Fibroblast of the aortic adventitia (primary cell): ENCODE results near the gene AIM2. TPM values are rescaled to one million over a fixed set of nuclear protein-coding genes. Genes with fewer than 3 reads are reported as not detected.

Source experiments
- DNase-seq: peaks from one replicate; pipeline ENCODE4 v3.0.0-alpha.2; 2010; ENCODE audit warnings: low read depth
- H3K4me3 ChIP-seq: 2 replicates; pipeline ENCODE4 v1.5.1; 2011; ENCODE audit warnings: low read depth, mild to moderate bottlenecking, control low read depth, low read length, moderate library complexity
- total RNA-seq: library from RNA; depleted of rRNA; stranded (reverse); fragments of >200 nt; gene quantifications from 2 replicates; pipeline ENCODE4 v1.2.3, GENCODE V29; 2012; ENCODE audit warnings: low replicate concordance
- TF ChIP-seq, protein P1 (sequence below): IDR thresholded peaks from 2 replicates; pipeline ENCODE4 v1.5.1; 2011; ENCODE audit warnings: mild to moderate bottlenecking, low read length, control low read depth, inconsistent platforms; ENCODE audit not compliant: insufficient read depth

Gene AIM2
- total RNA-seq, 1 donor = not detected

DNA sequence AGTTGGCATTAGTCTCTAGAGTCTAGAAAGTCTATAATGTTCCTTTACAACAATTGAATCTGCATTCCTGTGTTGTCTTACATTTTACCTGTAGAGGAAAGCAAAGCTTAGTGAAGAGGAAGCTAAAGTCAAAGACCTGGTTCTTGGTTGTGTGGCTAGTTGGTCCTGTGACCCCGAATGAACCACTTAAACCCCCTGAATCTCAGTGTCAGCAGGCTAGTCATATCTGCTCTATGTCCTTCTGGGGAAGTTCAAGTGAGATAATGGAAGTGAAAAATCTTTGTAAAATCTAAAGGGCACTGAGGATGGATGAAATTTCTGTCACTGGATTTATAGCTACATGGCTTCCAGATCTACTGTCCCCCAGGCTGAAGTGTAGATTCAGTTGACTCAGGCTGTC lies 24.0 kb upstream of the AIM2 start:
- TF ChIP-seq, protein P1, sequence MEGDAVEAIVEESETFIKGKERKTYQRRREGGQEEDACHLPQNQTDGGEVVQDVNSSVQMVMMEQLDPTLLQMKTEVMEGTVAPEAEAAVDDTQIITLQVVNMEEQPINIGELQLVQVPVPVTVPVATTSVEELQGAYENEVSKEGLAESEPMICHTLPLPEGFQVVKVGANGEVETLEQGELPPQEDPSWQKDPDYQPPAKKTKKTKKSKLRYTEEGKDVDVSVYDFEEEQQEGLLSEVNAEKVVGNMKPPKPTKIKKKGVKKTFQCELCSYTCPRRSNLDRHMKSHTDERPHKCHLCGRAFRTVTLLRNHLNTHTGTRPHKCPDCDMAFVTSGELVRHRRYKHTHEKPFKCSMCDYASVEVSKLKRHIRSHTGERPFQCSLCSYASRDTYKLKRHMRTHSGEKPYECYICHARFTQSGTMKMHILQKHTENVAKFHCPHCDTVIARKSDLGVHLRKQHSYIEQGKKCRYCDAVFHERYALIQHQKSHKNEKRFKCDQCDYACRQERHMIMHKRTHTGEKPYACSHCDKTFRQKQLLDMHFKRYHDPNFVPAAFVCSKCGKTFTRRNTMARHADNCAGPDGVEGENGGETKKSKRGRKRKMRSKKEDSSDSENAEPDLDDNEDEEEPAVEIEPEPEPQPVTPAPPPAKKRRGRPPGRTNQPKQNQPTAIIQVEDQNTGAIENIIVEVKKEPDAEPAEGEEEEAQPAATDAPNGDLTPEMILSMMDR = no peak

DNA sequence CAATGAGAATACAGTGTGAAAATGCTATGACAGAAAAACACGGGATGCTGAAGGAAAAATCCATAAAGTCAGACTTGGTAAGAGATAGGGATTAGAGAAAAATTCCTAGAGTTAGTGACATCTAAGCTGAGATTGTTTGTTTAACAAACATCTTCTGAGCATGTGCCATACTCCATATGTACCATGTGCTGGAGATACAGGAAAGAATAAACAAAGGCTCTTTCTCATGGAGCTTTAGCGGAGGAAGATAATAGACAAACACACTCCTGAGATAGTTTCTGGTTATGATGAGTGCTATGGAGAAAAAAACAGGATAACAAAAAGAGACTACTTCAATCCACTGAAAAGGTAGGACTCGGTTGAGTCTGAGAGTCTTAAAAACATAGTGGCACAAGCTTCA lies 22.0 kb upstream of the AIM2 start:
- TF ChIP-seq, protein P1 = no peak

More for the DNA sequence above, 24.0 kb upstream of the AIM2 start:
- DNase-seq = no peak
- no peak overlapping the region for H3K4me3 ChIP-seq

DNA sequence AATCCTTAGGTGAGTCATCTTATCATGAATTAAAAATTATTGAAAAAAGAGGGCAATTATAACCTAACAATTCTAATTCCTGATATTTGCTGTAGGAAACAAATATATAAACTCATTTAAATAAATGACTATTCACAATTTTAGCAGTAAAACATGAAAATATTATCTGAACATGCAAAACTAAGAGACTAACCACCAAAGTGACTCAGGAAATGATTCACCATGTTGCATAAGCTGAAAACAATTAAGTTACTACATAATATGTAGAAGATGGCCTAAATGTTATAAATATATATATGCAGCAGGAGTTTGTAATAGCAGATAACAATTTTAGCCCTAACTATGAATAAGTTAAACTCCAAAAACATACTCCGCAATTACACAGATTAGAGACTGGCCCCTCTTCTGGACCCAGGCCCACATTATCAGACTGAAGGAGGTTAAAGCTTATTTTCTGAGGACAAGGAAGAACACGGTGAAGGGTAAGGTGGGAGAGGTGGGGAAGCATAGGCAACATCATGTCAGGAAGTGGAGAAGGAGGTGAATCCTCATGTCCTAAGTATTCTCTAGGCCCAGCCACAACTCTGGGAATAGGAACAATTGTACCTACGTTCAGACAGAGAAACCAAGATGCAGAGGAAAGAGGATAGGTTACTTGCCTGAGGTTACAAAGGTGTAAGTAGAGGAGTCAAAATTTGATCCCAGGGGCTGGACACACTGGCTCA lies 15.6 kb upstream of the AIM2 start:
- TF ChIP-seq, protein P1 = no peak
- peak; percentile 87 for DNase-seq
- no peak overlapping the region for H3K4me3 ChIP-seq

More for the DNA sequence above, 22.0 kb upstream of the AIM2 start:
- DNase-seq = no peak
- H3K4me3 ChIP-seq = no peak overlapping the region

DNA sequence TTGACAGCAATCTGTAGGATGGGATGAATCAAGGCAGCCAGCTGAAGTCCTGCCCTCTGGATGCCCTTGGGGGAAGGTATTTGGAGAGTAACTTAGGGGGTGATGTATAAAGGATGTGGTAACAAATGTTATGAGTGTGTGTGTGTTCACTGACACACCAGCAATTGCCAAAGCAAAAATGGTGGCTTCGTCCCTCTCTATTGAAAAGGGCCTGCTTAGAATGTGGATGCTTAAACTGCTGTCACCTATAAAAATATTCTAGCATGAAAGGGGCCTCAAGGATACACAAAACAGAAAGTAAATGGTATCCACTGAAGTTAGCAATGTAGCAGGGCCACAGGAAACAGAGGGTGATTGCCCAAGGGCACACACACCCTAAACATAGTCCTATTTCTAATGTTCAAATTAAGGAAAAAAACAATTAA lies 15.1 kb upstream of the AIM2 start:
- no peak overlapping the region for H3K4me3 ChIP-seq
- TF ChIP-seq, protein P1 = no peak
- DNase-seq = peak; percentile 42

DNA sequence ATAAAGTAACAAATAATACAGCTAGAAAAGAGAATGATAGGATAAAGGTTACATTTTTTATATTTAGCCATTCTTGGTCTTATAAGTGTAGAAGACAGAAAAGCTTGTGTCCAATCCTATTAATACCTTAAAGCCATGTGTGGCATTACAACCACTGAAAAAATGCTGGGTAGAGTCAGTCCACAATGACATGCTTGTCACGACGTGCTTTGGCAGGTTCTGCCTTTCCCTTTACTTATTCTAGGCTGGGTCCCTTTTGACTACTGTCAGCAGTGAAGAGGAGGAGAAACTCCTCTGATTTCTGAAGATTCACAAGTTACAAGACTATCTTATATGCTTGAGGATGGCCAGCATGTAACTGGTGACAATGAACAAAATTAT lies 14.6 kb upstream of the AIM2 start:
- TF ChIP-seq, protein P1 = no peak
- no peak overlapping the region for H3K4me3 ChIP-seq
- no peak for DNase-seq

DNA sequence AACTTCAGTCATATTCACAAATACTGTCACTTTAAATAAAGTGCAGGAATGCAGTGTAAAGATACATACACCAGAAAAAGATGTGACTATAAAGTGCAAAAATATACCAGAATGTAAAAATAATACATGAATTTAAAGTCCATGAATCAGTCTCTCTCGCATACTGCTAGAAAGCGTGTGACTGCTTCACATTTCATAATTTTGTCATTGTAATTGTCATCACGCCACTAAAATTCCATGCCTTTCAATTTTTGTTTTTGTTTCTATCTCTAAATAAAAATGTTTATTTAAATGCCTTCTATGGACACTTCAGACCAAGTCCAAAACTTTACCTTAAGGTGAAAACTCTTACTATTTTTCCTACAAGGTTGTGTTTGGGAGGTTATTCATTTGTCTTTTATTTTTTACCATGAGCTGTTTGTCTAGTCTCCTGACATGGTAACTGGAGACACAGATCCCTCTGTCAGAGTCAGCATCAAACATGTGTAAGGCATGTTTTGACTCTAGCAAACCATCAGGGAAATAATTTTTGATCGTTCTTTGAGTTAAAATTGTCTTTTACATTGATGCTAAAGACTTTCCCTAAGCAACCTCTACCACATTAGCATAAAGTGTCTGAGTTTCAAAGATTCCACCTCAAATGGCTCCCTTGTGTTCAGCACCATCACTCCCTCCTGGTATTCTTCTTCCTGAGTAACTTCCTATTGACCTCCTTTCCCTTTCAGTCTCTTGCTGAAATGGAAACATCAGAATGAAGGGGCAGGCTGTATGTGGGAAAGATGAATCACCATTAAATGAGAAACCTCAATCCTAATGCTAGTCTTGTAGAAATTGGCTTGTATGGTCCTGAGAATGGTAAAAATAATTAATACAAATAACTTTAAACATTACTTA lies 14.0 kb upstream of the AIM2 start:
- H3K4me3 ChIP-seq = no peak overlapping the region
- TF ChIP-seq, protein P1 = no peak
- DNase-seq = peak; percentile 26
